GM20431 (cell line): ENCODE data around the gene OLIG2.

Source experiments
- in situ Hi-C: fragments of 300-500 bp; cut with MseI, MboI; formaldehyde crosslinking; loops from one replicate; pipeline ENCODE4 v1.15.0; 2020; ENCODE audit warnings: low sequenced_read_pairs; ENCODE audit not compliant: unreplicated experiment

Gene OLIG2

DNA sequence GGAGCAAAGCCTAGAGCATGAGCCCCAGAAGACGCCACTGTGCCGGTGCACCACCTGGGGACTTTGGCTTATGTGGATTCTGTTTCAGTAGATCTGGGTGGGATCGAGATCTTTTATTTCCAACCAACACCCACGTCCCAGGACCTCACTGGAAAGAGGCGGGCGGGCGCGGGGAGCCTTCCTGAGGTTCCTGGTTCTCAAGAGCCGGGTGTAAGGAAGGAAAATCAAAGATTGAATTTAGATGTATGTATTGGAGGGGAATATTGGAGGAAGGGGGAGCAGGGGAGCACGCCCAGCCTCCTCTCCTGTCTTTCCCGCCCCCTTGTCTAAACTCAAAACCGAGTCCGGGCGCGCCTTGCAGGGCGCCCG is 6.2 kb upstream of the OLIG2 start:
- in situ Hi-C loops, result no loop called here

DNA sequence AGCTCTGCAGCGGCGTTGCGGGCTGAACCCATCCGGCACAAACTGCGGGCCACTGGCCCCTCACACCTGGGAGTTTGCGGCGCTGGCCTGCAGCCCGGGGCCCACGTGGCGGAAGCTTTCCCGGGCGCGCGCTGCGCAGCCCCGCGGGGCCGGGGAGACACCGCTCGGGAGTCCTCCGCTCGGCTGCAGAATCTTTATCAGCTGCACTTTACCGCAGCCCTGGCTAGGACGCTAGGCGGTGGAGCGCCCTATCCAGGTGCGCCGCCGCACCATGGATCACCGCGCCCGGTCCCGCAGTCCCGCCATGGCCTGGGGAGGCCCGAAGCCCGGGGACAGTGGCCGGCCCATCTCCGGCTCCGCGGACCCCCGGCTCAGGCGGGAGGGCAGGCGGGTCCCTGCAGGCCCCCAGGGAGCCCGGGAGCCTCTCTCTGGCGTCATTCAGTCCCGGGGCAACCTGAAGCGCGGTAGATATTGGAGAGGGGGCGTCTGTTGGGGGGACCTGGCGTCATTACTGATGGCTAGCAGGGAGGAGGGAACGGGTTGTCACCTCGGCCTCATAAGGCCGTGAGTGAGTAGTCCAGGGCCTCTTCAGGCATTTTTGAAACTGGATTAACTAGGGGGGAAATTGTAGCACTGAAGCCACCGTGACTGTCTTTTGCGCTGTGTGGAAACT is 5.7 kb upstream of the OLIG2 start:
- in situ Hi-C loops, result no loop called here

DNA sequence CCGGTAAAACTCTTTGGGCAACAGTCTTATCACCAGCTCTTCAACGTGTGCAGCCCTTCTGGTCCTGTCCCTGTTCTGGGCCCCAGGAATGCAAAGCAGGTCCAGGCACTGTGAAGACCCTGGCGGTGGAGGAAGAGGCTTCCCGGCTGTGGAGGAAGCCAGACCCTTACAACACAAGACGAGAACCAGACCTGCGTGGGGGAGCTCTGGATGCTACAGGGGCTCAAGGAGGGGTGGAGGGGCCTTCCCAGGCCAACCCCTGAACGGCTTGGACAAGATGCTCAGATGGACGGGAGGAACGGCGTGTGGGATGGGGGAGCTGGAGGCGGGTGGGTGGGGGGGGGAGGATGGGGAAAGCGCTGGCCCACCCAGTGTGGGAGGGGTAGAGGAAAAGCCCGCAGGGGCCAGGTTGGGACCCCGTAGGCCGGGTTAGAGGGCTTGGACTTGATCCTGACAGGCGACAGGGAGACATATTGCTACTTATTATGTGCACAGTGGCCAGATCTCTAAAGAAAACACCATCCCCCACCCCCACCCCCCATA is 5.1 kb upstream of the OLIG2 start:
- in situ Hi-C loops, result no loop called here

DNA sequence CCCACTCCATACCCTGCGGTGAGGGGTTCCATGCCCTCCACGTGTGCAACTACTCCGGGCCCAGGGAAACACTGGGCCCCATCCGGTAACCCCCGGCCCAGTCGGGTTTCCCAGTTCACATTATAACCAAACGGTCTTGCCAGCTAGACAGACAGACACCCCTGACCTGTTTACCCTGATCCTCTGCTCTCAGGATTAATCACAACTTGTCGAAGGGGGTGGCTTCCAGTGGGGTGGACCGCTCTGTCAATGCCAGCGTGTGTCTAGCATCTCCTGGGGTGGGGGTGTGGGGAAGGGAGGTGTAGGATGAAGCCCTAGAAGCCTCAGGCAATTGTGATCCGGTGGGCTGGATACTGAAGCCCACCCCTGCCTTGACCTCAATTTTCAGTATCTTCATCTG is 4.6 kb upstream of the OLIG2 start:
- in situ Hi-C loops, result no loop called here

DNA sequence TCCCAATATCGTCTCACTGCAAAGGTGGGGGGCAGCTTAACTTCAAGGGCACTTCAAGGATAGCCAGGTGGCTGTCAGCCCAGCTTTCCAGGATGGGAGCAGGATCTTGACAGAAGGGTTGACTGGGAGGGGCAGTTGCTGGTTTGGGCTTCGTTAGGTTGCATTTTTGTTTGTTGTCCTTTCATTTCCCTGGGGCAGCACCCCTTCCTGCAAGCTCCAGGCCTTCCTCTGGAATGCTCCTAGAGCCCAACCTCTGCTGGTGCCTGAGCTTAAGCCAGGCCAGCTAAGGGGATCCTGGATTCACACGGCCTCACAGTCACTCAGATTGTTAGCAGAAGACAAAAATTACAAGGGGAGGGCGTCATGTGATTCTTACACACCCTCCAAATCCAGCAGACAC is 4.1 kb upstream of the OLIG2 start:
- in situ Hi-C loops, result no loop called here

DNA sequence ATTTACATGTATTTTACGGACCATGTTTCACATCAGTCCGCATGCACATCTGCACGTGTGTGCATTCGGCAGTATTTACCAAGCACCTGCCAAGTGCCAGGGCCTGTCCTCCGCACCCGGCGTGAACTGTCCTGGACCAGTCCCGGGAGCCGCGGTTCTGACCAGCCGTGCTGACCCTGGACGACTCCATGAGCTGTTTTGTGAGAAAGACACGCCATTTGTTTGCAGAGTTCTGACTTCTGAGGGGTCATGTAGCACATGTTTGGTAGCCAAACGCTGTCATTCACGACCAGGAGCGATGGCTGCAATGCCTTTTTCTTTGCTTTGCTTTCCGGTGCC is 3.3 kb upstream of the OLIG2 start:
- in situ Hi-C loops, result no loop called here

DNA sequence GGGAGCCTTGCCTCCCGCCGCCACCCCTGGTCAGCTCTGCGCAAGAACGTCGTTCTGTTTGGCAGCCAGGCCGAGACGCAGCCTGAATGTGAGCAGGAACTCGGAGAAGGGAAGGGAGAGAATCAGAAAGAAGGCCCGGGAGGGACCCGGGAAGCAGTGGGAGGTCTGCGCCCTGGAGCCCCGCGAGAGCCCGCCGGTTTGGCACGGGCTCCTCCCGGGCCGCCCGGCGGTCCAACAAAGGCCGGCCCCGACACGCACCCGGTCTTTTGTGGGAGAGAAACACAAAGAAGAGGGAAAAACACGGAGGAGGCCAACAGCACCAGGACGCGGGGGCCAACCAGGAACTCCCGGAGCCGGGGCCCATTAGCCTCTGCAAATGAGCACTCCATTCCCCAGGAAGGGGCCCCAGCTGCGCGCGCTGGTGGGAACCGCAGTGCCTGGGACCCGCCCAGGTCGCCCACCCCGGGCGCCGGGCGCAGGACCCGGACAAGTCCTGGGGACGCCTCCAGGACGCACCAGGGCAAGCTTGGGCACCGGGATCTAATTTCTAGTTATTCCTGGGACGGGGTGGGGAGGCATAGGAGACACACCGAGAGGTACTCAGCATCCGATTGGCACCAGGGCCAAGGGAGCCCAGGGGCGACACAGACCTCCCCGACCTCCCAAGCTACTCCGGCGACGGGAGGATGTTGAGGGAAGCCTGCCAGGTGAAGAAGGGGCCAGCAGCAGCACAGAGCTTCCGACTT is 2.7 kb upstream of the OLIG2 start:
- in situ Hi-C loops, result no loop called here

DNA sequence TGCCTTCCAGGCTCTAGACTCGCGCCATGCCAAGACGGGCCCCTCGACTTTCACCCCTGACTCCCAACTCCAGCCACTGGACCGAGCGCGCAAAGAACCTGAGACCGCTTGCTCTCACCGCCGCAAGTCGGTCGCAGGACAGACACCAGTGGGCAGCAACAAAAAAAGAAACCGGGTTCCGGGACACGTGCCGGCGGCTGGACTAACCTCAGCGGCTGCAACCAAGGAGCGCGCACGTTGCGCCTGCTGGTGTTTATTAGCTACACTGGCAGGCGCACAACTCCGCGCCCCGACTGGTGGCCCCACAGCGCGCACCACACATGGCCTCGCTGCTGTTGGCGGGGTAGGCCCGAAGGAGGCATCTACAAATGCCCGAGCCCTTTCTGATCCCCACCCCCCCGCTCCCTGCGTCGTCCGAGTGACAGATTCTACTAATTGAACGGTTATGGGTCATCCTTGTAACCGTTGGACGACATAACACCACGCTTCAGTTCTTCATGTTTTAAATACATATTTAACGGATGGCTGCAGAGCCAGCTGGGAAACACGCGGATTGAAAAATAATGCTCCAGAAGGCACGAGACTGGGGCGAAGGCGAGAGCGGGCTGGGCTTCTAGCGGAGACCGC is 2.0 kb upstream of the OLIG2 start:
- in situ Hi-C loops, result no loop called here

DNA sequence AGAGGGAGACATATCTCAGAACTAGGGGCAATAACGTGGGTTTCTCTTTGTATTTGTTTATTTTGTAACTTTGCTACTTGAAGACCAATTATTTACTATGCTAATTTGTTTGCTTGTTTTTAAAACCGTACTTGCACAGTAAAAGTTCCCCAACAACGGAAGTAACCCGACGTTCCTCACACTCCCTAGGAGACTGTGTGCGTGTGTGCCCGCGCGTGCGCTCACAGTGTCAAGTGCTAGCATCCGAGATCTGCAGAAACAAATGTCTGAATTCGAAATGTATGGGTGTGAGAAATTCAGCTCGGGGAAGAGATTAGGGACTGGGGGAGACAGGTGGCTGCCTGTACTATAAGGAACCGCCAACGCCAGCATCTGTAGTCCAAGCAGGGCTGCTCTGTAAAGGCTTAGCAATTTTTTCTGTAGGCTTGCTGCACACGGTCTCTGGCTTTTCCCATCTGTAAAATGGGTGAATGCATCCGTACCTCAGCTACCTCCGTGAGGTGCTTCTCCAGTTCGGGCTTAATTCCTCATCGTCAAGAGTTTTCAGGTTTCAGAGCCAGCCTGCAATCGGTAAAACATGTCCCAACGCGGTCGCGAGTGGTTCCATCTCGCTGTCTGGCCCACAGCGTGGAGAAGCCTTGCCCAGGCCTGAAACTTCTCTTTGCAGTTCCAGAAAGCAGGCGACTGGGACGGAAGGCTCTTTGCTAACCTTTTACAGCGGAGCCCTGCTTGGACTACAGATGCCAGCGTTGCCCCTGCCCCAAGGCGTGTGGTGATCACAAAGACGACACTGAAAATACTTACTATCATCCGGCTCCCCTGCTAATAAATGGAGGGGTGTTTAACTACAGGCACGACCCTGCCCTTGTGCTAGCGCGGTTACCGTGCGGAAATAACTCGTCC is 1.3 kb upstream of the OLIG2 start:
- in situ Hi-C loops, result no loop called here

DNA sequence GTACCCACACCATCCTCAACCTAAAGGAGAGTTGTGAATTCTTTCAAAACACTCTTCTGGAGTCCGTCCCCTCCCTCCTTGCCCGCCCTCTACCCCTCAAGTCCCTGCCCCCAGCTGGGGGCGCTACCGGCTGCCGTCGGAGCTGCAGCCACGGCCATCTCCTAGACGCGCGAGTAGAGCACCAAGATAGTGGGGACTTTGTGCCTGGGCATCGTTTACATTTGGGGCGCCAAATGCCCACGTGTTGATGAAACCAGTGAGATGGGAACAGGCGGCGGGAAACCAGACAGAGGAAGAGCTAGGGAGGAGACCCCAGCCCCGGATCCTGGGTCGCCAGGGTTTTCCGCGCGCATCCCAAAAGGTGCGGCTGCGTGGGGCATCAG is 638 bp upstream of the OLIG2 start:
- in situ Hi-C loops, result no loop called here

DNA sequence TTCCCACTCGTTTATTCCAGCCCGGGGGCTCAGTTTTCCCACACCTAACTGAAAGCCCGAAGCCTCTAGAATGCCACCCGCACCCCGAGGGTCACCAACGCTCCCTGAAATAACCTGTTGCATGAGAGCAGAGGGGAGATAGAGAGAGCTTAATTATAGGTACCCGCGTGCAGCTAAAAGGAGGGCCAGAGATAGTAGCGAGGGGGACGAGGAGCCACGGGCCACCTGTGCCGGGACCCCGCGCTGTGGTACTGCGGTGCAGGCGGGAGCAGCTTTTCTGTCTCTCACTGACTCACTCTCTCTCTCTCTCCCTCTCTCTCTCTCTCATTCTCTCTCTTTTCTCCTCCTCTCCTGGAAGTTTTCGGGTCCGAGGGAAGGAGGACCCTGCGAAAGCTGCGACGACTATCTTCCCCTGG is 716 bp downstream of the OLIG2 start:
- in situ Hi-C loops, result no loop called here

DNA sequence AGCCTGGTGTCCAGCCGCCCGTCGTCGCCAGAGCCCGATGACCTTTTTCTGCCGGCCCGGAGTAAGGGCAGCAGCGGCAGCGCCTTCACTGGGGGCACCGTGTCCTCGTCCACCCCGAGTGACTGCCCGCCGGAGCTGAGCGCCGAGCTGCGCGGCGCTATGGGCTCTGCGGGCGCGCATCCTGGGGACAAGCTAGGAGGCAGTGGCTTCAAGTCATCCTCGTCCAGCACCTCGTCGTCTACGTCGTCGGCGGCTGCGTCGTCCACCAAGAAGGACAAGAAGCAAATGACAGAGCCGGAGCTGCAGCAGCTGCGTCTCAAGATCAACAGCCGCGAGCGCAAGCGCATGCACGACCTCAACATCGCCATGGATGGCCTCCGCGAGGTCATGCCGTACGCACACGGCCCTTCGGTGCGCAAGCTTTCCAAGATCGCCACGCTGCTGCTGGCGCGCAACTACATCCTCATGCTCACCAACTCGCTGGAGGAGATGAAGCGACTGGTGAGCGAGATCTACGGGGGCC is 1.2 kb downstream of the OLIG2 start:
- in situ Hi-C loops, result no loop called here

DNA sequence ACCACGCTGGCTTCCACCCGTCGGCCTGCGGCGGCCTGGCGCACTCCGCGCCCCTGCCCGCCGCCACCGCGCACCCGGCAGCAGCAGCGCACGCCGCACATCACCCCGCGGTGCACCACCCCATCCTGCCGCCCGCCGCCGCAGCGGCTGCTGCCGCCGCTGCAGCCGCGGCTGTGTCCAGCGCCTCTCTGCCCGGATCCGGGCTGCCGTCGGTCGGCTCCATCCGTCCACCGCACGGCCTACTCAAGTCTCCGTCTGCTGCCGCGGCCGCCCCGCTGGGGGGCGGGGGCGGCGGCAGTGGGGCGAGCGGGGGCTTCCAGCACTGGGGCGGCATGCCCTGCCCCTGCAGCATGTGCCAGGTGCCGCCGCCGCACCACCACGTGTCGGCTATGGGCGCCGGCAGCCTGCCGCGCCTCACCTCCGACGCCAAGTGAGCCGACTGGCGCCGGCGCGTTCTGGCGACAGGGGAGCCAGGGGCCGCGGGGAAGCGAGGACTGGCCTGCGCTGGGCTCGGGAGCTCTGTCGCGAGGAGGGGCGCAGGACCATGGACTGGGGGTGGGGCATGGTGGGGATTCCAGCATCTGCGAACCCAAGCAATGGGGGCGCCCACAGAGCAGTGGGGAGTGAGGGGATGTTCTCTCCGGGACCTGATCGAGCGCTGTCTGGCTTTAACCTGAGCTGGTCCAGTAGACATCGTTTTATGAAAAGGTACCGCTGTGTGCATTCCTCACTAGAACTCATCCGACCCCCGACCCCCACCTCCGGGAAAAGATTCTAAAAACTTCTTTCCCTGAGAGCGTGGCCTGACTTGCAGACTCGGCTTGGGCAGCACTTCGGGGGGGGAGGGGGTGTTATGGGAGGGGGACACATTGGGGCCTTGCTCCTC is 1.9 kb downstream of the OLIG2 start:
- in situ Hi-C loops, result no loop called here

DNA sequence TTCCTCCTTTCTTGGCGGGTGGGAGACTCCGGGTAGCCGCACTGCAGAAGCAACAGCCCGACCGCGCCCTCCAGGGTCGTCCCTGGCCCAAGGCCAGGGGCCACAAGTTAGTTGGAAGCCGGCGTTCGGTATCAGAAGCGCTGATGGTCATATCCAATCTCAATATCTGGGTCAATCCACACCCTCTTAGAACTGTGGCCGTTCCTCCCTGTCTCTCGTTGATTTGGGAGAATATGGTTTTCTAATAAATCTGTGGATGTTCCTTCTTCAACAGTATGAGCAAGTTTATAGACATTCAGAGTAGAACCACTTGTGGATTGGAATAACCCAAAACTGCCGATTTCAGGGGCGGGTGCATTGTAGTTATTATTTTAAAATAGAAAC is 2.5 kb downstream of the OLIG2 start:
- in situ Hi-C loops, result no loop called here

DNA sequence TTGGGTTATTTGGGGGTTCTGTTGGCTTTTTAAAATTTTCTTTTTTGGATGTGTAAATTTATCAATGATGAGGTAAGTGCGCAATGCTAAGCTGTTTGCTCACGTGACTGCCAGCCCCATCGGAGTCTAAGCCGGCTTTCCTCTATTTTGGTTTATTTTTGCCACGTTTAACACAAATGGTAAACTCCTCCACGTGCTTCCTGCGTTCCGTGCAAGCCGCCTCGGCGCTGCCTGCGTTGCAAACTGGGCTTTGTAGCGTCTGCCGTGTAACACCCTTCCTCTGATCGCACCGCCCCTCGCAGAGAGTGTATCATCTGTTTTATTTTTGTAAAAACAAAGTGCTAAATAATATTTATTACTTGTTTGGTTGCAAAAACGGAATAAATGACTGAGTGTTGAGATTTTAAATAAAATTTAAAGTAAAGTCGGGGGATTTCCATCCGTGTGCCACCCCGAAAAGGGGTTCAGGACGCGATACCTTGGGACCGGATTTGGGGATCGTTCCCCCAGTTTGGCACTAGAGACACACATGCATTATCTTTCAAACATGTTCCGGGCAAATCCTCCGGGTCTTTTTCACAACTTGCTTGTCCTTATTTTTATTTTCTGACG is 3.1 kb downstream of the OLIG2 start:
- in situ Hi-C loops, result no loop called here

DNA sequence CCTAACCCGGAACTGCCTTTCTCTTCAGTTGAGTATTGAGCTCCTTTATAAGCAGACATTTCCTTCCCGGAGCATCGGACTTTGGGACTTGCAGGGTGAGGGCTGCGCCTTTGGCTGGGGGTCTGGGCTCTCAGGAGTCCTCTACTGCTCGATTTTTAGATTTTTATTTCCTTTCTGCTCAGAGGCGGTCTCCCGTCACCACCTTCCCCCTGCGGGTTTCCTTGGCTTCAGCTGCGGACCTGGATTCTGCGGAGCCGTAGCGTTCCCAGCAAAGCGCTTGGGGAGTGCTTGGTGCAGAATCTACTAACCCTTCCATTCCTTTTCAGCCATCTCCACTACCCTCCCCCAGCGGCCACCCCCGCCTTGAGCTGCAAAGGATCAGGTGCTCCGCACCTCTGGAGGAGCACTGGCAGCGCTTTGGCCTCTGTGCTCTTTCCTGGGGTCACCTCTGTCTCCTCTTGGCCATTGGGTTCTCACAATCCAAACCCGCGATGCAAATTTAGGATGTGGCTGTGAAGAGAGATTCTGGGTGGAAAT is 3.7 kb downstream of the OLIG2 start:
- in situ Hi-C loops, result no loop called here

DNA sequence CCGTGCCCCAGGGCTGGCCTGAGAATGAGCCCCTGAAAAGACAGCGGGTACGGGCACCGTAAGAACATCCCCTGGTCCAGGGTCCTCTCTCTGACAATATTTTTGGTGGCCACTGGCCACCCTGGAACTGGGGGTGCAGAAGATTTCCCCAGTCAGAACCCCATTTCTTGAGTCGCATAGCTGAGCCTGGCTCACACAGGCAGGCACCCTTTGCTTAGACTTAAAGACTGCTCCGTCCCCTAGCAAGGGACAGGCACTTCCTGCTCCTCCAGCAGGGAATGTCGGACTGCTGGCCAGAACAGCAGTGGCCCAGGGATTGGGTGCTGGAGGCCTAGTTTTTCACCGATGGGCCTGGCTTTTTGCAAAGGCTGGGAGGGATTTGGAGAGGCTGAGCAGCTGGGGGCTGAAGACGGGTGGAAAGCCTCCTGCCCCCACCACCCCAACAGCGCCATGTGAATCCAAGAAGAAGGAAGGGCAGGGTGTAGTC is 4.3 kb downstream of the OLIG2 start:
- in situ Hi-C loops, result no loop called here

DNA sequence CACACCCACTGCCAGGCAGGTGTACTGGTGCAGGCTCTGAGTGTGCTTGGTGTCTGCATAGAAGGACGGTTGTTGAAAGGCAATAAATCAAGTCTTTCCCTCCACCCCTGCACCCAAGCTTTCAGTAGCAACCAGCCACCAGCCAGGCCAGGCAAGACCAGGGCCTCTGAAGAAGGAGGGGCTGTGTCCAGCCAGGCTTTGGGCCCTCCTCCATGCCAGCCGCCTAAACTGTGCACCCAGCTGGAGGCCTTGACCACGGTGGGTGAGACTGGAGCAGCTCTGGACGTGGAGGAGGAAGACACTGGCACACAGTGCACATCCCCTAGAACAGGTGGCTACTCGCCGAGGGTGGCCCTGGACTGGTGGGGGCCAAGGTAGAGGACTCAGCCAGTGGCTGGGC is 4.9 kb downstream of the OLIG2 start:
- in situ Hi-C loops, result no loop called here
